ENCODE measurements around the gene GRM2.

GRM2 gene

GRCh38 chr3:51706788-51707731, at the start of gene GRM2:
Gene GRM2, plus strand, starts transcription at chr3:51707068. Its CDS starts 1,916 bp downstream, at chr3:51708984.
- no peaks in the 10 kb centered on the region for H4K20me1 ChIP-seq (ENCODE audit: insufficient read depth, low read length)
- H3K27ac ChIP-seq (ENCODE audit: low read length), result no peak within 1 kb of the TSS
- H3F3A ChIP-seq (ENCODE audit: insufficient read depth, low read length), result no peaks in the 10 kb centered on the region
- H3K4me3 ChIP-seq (ENCODE audit: low read length), result no peak within 1 kb of the TSS
- H2AFZ ChIP-seq (ENCODE audit: low read length), result no peak within 1 kb of the TSS
- no peaks in the 10 kb centered on the region for H3K36me3 ChIP-seq (replicated peaks; ENCODE audit: insufficient read depth, low read length)
- H3K4me1 ChIP-seq (ENCODE audit: low read length), result no peaks in the 10 kb centered on the region
- H3K9me2 ChIP-seq (replicated peaks; ENCODE audit: insufficient read depth, low read length), result no peaks in the 10 kb centered on the region
- H3K4me2 ChIP-seq (ENCODE audit: low read depth, low read length), result no peak within 1 kb of the TSS
- H3K9ac ChIP-seq (ENCODE audit: low read length), result no peak within 1 kb of the TSS
- TF ChIP-seq EZH2 (optimal IDR thresholded peaks at IDR 0.05; ENCODE audit: low read depth, low read length) (no peak), EZH2phosphoT487 (IDR thresholded peaks at IDR 0.05; ENCODE audit: low read length) (no peak)
- TF ChIP-seq, protein P1, sequence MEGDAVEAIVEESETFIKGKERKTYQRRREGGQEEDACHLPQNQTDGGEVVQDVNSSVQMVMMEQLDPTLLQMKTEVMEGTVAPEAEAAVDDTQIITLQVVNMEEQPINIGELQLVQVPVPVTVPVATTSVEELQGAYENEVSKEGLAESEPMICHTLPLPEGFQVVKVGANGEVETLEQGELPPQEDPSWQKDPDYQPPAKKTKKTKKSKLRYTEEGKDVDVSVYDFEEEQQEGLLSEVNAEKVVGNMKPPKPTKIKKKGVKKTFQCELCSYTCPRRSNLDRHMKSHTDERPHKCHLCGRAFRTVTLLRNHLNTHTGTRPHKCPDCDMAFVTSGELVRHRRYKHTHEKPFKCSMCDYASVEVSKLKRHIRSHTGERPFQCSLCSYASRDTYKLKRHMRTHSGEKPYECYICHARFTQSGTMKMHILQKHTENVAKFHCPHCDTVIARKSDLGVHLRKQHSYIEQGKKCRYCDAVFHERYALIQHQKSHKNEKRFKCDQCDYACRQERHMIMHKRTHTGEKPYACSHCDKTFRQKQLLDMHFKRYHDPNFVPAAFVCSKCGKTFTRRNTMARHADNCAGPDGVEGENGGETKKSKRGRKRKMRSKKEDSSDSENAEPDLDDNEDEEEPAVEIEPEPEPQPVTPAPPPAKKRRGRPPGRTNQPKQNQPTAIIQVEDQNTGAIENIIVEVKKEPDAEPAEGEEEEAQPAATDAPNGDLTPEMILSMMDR (IDR thresholded peaks at IDR 0.05; ENCODE audit: low read length), result no peak
- no peaks in the 10 kb centered on the region for H3K27me3 ChIP-seq (replicated peaks; ENCODE audit: insufficient read depth, low read length)
- H3K9me3 ChIP-seq (replicated peaks; ENCODE audit: insufficient read depth, low read length), result no peaks in the 10 kb centered on the region
- DNase-seq, result no peak
- H3K79me2 ChIP-seq (ENCODE audit: low read length), result no peaks in the 10 kb centered on the region

- no peak overlapping the region for H3K27ac ChIP-seq (ENCODE audit: low read length)
- H3K4me2 ChIP-seq (ENCODE audit: low read depth, low read length), result no peak overlapping the region
- TF ChIP-seq, protein P1 (IDR thresholded peaks at IDR 0.05; ENCODE audit: low read length), result no peak
- no peak for TF ChIP-seq EZH2phosphoT487 (IDR thresholded peaks at IDR 0.05; ENCODE audit: low read length)
- no peak for TF ChIP-seq EZH2 (optimal IDR thresholded peaks at IDR 0.05; ENCODE audit: low read depth, low read length)
- no peaks in the 10 kb centered on the region for H3K27me3 ChIP-seq (replicated peaks; ENCODE audit: insufficient read depth, low read length)
- no peaks in the 10 kb centered on the region for H4K20me1 ChIP-seq (ENCODE audit: insufficient read depth, low read length)
- H3K36me3 ChIP-seq (replicated peaks; ENCODE audit: insufficient read depth, low read length), result no peaks in the 10 kb centered on the region
- H3K4me1 ChIP-seq (ENCODE audit: low read length), result no peaks in the 10 kb centered on the region
- no peak overlapping the region for H2AFZ ChIP-seq (ENCODE audit: low read length)
- no peaks in the 10 kb centered on the region for H3K9me3 ChIP-seq (replicated peaks; ENCODE audit: insufficient read depth, low read length)
- no peaks in the 10 kb centered on the region for H3K79me2 ChIP-seq (ENCODE audit: low read length)
- H3K9ac ChIP-seq (ENCODE audit: low read length), result no peak overlapping the region
- no peaks in the 10 kb centered on the region for H3F3A ChIP-seq (ENCODE audit: insufficient read depth, low read length)
- H3K9me2 ChIP-seq (replicated peaks; ENCODE audit: insufficient read depth, low read length), result no peaks in the 10 kb centered on the region
- no peak for DNase-seq
- no peak overlapping the region for H3K4me3 ChIP-seq (ENCODE audit: low read length)
These were observed 49.6 kb upstream of the GRM2 start for GRCh38 chr3:51657234-51657633.

GRCh38 chr3:51659942-51660341, 46.9 kb upstream of the GRM2 start:
- Histone ChIP-seq H2AFZ (ENCODE audit: low read length) (no peak overlapping the region), H4K20me1 (ENCODE audit: insufficient read depth, low read length) (no peaks in the 10 kb centered on the region), H3K9me2 (replicated peaks; ENCODE audit: insufficient read depth, low read length) (no peaks in the 10 kb centered on the region), H3F3A (ENCODE audit: insufficient read depth, low read length) (no peaks in the 10 kb centered on the region), H3K4me2 (ENCODE audit: low read depth, low read length) (no peak overlapping the region), H3K27ac (ENCODE audit: low read length) (no peak overlapping the region), H3K36me3 (replicated peaks; ENCODE audit: insufficient read depth, low read length) (0 out of 2 replicates have a peak, but pooled peaks cover 3% of the 10 kb centered on the region), H3K27me3 (replicated peaks; ENCODE audit: insufficient read depth, low read length) (no peaks in the 10 kb centered on the region), H3K4me3 (ENCODE audit: low read length) (no peak overlapping the region), H3K9me3 (replicated peaks; ENCODE audit: insufficient read depth, low read length) (no peaks in the 10 kb centered on the region), H3K4me1 (ENCODE audit: low read length) (no peaks in the 10 kb centered on the region), H3K79me2 (ENCODE audit: low read length) (no peaks in the 10 kb centered on the region), H3K9ac (ENCODE audit: low read length) (no peak overlapping the region)
- DNase-seq, result no peak
- TF ChIP-seq EZH2phosphoT487 (IDR thresholded peaks at IDR 0.05; ENCODE audit: low read length) (no peak), EZH2 (optimal IDR thresholded peaks at IDR 0.05; ENCODE audit: low read depth, low read length) (no peak)
- TF ChIP-seq, protein P1 (IDR thresholded peaks at IDR 0.05; ENCODE audit: low read length), result no peak

Measured in MM.1S (cell line).